Stimulated activated CD4-positive, alpha-beta T cell treated with anti-CD3 and anti-CD28 coated beads, Interleukin-1b, Interleukin-23, amount 100 ng/mL, for 48 hours (primary cell): ENCODE measurements around the gene JAK1.

Experiments
- DNase-seq: peaks from one replicate; pipeline ENCODE4 v3.0.0-alpha.2; 2020

The JAK1 gene

DNA sequence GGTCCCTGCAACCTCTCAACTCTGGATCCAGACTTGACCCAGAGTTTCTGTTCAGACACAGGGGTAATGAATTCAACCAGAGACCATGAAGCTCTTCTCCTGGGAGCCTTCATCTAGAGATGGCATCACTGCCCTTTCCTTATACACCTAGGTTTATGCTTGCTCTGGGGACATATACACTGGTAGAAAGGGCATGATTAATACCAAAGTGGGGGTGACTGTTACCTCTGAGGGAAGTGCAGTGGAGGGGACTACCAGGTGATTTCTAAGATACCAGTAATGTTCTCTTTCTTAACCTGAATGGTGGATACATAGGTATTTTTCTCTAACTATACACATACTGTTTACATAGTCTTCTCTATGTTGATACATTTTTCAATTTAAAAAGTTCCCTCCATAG is 48.4 kb downstream of the JAK1 start:
- DNase-seq: no peak

GRCh38 chr1:64917328-64917861 is 49.0 kb downstream of the JAK1 start:
- DNase-seq: no peak

DNA sequence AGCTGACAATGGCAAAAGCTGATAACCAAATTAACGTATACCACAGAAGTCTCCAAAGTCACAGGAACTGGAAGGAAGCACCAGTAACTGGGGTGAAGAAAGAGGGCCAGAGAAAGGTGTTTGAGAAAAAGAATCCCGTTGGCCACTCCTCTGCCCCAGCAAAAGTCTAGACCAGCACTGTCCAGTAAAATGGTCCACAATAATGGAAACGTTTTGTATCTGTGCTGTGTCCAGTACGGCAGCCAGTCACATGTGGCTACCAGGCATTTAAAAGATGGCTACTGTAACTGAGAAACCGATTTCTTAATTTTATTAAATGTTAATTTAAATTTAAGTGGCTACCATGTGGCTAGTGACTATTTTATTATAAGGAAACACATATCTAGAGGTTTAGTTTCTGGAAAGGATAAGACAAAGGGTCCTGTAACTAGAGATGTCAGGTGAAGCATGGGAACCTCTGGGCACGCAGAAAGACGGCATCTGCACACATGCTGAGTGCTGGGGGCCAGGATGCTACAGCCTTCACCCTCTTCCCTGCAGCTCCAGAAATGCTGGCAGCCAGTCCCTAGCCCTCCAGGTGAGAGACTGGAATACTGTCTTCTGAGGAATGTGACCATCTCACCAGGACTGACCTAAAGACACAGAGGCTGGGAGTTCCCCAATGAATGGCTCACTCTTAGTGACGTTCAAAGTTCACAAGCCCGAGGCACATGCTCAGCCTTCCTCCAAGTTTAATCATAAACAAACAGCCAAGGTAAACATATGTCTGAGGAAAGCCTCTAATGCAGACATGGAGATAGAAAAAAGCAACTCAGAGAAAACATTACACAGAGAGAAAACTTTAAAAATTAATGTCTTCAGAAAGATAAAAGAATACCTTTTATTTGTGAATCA is 50.7 kb downstream of the JAK1 start:
- no peak for DNase-seq

GRCh38 chr1:64913361-64914015 is 52.9 kb downstream of the JAK1 start:
- DNase-seq: no peak

GRCh38 chr1:64912191-64912590 is 54.2 kb downstream of the JAK1 start:
- peak; percentile 19 for DNase-seq

GRCh38 chr1:64911326-64911725 is 55.0 kb downstream of the JAK1 start:
- DNase-seq: no peak

- no peak for DNase-seq
Observed at GRCh38 chr1:64909031-64909430, 57.3 kb downstream of the JAK1 start.

DNA sequence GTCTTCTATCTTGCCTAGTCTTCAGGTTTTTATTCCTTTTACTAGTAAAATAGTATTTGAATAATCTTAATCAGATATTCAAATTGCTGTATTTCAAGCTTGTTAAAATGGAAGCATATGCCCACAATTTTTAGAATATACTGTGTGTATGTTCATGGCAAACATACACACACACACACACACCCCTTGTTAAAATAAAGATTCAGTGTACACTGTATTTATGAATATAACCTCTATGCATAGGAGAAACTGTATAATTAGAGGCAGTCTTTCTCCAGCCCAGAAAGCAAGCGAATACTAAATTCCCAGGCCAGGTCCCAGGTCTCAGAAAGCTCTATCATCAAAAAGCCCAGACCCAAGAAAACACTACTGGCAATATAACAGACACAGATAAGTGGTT is 57.8 kb downstream of the JAK1 start:
- no peak for DNase-seq

DNA sequence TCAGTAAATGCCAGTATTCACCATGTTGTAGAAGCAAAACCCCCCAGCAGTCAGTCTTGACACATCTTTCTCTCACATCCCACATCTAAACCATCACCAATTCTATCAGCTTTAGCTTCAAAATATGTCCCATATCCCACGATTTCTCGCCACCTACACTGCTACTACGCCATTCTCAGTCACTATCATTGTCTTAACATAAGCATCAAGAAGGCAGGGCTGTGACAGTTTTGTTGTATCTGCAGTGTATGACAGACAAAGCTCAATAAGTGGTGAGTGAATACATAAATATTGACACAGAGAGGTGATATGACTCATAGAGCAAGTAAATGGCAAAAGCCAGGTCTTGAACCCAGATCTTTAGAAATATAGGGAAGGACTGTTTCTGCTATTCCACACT is 59.9 kb downstream of the JAK1 start:
- DNase-seq: peak; percentile 27

DNA sequence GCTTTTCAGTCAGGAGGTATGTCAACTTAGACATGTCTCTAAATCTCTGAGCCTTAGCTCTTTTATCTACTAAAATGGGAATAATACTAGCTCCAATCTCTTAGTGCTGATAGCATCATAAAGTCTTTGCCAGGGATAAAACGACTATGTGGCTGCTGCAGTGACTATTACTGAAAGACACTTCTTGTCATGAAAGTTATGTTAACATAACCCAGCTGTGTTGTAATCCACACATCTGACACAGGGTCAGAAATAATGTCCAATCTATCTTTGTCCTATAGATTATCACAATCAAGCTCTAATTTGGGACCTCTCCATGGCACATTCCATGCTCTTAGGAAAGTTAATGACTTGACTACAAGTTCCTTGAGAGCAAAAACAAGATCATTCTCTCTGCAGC is 62.8 kb downstream of the JAK1 start:
- no peak for DNase-seq

GRCh38 chr1:64901663-64902062 is 64.7 kb downstream of the JAK1 start:
- DNase-seq: no peak

GRCh38 chr1:64900916-64901315 is 65.4 kb downstream of the JAK1 start:
- no peak for DNase-seq

DNA sequence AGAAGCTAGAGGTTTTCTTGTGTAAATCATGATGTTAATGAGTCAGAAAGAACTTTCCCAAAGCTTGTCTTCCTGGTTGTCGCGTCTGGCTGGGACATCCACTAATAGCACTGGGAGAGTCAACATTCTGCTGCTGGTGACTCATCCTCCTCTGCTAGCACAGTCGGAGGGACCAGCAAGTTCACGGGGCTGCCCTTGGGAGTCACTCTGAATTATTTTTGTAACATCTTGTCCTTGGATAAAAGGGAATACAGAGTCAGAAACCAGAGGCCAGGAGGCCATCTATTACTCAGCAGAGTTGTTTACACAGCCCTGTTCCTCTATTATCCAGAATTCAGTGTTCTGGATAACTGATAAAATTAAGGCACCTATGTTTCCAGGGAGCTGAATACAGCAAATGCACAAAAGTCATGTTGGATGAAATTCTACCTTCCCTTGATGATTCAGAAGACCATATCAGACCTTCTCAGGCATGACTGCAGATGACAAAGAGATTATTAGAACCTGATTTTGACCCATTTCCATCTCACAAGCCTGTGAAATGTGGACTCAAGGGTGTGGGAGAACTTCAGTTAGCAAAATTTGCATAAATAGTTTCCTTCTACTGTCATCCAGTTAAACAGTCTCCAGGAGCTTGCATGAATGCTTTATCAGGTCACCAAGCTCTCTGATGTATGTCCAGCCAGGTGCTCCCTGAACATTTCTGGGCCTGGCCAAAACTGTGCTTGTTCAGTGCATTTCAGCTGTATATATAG is 68.1 kb downstream of the JAK1 start:
- peak; percentile 36 for DNase-seq

DNA sequence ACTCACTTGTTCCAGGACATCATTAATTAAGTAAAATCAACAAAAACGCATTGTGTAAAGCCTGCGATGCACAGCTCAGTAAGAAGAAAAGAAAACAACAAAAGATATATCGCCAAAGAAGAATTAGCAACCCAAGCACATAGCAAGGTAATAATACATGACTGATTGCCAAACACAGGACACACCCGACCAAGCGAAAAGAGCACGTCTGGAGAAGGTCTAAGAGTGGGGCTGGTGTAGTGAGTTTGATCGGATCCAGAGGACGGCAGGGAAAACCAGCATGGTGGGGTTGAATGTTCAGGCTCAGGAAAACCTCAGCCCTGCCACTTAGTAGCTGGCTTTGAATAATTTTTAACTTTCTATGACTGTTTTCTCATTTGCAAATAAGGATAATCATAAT is 69.8 kb downstream of the JAK1 start:
- no peak for DNase-seq

- DNase-seq: no peak
Observed at GRCh38 chr1:64895500-64895899, 70.8 kb downstream of the JAK1 start.

- no peak for DNase-seq
Observed at GRCh38 chr1:64894438-64895196, 71.7 kb downstream of the JAK1 start.

GRCh38 chr1:64893921-64894320 is 72.4 kb downstream of the JAK1 start:
- no peak for DNase-seq

DNA sequence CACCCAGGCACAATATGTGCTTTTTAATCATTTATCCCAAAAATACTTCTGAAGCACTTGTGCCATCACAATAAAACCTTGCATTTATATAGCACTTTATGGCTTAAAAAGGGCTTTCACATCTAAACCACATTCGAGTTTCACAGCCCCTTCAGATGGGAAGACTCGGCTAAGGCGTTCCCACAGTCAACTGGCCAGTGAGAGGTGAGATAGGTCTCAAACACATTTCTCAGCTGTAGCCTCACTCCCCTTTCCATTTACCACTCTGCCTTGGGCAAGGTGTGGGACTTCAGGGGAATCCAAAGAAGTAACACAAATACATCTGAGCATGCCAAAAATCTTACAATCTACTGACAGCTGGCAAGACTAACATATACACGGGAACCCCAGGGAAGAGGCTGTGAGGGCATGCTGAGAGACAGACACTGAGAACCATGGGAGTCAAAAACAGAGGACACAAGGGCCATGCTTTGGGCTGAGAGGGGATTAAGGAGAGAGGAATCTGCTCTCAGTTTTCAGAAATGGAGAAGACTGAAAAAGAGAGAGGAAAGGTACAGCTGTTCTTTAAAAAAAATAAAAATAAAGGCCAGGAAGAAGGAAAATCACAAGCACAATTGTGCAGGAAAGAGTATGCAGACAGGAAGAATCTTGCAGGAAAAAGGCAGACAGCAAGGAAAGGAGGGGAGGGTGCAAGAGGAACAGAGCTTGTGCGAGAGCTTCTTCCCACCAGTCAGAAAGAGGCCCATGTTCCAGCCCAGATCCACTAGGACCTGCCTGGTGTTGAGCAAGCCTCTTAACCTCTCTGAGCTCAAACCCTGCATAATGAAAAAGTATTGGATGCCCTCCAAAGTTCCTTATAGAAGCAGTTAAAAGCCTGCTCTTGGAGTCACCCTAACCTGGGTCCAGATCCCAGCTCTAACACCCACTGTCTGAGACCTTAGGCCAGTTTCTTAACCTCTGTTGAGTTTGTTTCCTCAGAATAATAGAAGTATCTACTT is 73.5 kb downstream of the JAK1 start:
- DNase-seq: no peak

DNA sequence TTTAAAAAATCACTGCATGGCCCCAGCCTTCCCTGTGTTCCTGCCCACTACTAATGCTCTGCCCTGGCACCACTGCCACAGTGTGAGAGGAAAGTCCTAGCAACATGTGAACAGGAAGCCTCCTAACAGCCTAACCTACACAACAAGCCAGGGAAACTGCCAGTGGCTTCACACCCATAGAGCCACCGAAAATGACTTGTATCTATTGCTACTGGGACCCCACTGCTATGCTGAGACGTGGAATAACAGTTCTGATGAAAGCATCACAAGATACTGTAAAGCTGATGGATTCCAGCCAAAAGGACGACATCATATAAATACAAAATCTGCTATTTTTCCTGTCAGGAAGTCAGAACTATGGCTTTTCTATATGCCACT is 74.9 kb downstream of the JAK1 start:
- DNase-seq: no peak

- DNase-seq: no peak
Observed at GRCh38 chr1:64890699-64891447, 75.5 kb downstream of the JAK1 start.
